ENCODE results near the gene INKA1. TPM values are rescaled to one million over a fixed set of nuclear protein-coding genes. Genes with fewer than 3 reads are reported as not detected.
"Not testable (repeated sequence)": the region's sequence is repeated elsewhere in the genome, so short reads cannot be mapped to it uniquely, and the experiment has no call there.

The INKA1 gene
- total RNA-seq, 3 donors from 2014 or later (not counting 1 experiment from before 2014, with no cell fraction given), result 0.52 to 0.83 TPM; not detected in 1

- 6% methylated on average over 9 of the region's 9 CpGs for WGBS (ENCODE audit: insufficient coverage)
- Histone ChIP-seq H3K9me3 (ENCODE audit: control insufficient read depth, insufficient read depth, low read length) (no peaks in the 10 kb centered on the region), H3K27me3 (ENCODE audit: control insufficient read depth, insufficient read depth, low read length) (no peaks in the 10 kb centered on the region), H3K4me1 (ENCODE audit: control insufficient read depth, insufficient read depth, low read length) (peaks cover 29% of the 10 kb centered on the region), H3K27ac (ENCODE audit: low read length) (peak within 1 kb of the TSS; percentile 77), H3K4me3 (ENCODE audit: low read length) (peak within 1 kb of the TSS; percentile 44), H3K36me3 (ENCODE audit: control insufficient read depth, insufficient read depth, low read length) (peaks cover 33% of the 10 kb centered on the region)
- Mint-ChIP-seq H3K27ac (peak within 1 kb of the TSS; percentile 91 to 93), H3K9me3 (no peaks in the 10 kb centered on the region), H3K4me3 (peak within 1 kb of the TSS; percentile 91), H3K4me1 (peaks cover 28 to 29% of the 10 kb centered on the region in 2 donors), H3K36me3 (no peaks in the 10 kb centered on the region), H3K27me3 (ENCODE audit: low read depth in 2 of 2) (no peaks in the 10 kb centered on the region)
- TF ChIP-seq, protein P1, sequence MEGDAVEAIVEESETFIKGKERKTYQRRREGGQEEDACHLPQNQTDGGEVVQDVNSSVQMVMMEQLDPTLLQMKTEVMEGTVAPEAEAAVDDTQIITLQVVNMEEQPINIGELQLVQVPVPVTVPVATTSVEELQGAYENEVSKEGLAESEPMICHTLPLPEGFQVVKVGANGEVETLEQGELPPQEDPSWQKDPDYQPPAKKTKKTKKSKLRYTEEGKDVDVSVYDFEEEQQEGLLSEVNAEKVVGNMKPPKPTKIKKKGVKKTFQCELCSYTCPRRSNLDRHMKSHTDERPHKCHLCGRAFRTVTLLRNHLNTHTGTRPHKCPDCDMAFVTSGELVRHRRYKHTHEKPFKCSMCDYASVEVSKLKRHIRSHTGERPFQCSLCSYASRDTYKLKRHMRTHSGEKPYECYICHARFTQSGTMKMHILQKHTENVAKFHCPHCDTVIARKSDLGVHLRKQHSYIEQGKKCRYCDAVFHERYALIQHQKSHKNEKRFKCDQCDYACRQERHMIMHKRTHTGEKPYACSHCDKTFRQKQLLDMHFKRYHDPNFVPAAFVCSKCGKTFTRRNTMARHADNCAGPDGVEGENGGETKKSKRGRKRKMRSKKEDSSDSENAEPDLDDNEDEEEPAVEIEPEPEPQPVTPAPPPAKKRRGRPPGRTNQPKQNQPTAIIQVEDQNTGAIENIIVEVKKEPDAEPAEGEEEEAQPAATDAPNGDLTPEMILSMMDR (IDR thresholded peaks at IDR 0.05), result no peak
- intact Hi-C loops (cut with micrococcal nuclease), result loop anchor here (1.0 kb wide), 1 partner anchor 10 kb away; the partner anchor contains the start of gene INKA1
- ATAC-seq (peak; percentile 87 to 96 (median 95)), DNase-seq (peak; percentile 29 to 71)
Measured at GRCh38 chr3:49813497-49814174, 10.6 kb downstream of the INKA1 start, which contains the start of gene UBA7. Gene UBA7 (minus strand): TSS chr3:49813953. CDS start chr3:49813787, 166 bp downstream.

GRCh38 chr3:49823131-49823530 lies 20.1 kb downstream of the INKA1 start:
- intact Hi-C loops (cut with micrococcal nuclease); ATAC-seq; H3K36me3 Mint-ChIP-seq; H3K36me3 ChIP-seq (ENCODE audit: control insufficient read depth, insufficient read depth, low read length); H3K27me3 Mint-ChIP-seq (ENCODE audit: low read depth in 2 of 2); H3K4me3 Mint-ChIP-seq; H3K9me3 Mint-ChIP-seq; DNase-seq; H3K27ac ChIP-seq (ENCODE audit: low read length); H3K27ac Mint-ChIP-seq; H3K4me1 ChIP-seq (ENCODE audit: control insufficient read depth, insufficient read depth, low read length); H3K9me3 ChIP-seq (ENCODE audit: control insufficient read depth, insufficient read depth, low read length); H3K4me3 ChIP-seq (ENCODE audit: low read length); H3K27me3 ChIP-seq (ENCODE audit: control insufficient read depth, insufficient read depth, low read length); H3K4me1 Mint-ChIP-seq: not testable (repeated sequence)
- WGBS (ENCODE audit: insufficient coverage), result 100% methylated on average over 2 of the region's 3 CpGs

GRCh38 chr3:49826016-49826415 lies 23.0 kb downstream of the INKA1 start:
- Mint-ChIP-seq H3K27me3 (ENCODE audit: low read depth in 2 of 2) (no peaks in the 10 kb centered on the region), H3K27ac (no peak overlapping the region), H3K36me3 (no peaks in the 10 kb centered on the region), H3K4me3 (no peak overlapping the region), H3K4me1 (no peaks in the 10 kb centered on the region), H3K9me3 (no peaks in the 10 kb centered on the region)
- no peak overlapping the region for H3K4me3 ChIP-seq (ENCODE audit: low read length)
- H3K27me3 ChIP-seq (ENCODE audit: control insufficient read depth, insufficient read depth, low read length), result no peaks in the 10 kb centered on the region
- intact Hi-C loops (cut with micrococcal nuclease), result no loop called here
- H3K9me3 ChIP-seq (ENCODE audit: control insufficient read depth, insufficient read depth, low read length), result no peaks in the 10 kb centered on the region
- no peaks in the 10 kb centered on the region for H3K36me3 ChIP-seq (ENCODE audit: control insufficient read depth, insufficient read depth, low read length)
- over 99% methylated on average over 6 of the region's 6 CpGs for WGBS (ENCODE audit: insufficient coverage)
- TF ChIP-seq, protein P1 (IDR thresholded peaks at IDR 0.05), result no peak
- no peak for DNase-seq
- H3K4me1 ChIP-seq (ENCODE audit: control insufficient read depth, insufficient read depth, low read length), result no peaks in the 10 kb centered on the region
- no peak overlapping the region for H3K27ac ChIP-seq (ENCODE audit: low read length)
- no peak for ATAC-seq

DNA sequence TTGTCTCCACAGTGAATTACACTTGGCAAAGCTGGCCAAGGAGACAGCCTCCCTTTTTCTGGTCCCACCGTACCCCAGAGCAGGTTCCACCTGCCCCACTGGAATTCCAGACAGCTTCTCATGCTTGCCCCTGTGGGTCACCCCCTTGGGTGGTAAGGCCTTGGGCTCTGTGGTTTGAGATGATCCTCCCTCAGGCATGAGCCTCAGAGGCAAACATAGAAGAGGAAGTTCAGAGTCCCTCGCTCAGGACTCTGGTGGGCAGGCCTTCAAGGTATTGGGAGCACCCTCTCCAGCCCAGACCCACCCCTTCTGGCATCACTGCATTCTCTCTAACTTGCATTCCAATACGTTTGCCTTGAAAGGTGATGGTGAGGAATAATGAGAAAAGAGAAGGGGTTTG lies 28.3 kb downstream of the INKA1 start:
- Mint-ChIP-seq H3K9me3 (no peaks in the 10 kb centered on the region), H3K4me1 (no peaks in the 10 kb centered on the region), H3K27ac (no peak overlapping the region), H3K4me3 (no peak overlapping the region), H3K36me3 (no peaks in the 10 kb centered on the region), H3K27me3 (ENCODE audit: low read depth in 2 of 2) (no peaks in the 10 kb centered on the region)
- Histone ChIP-seq H3K9me3 (ENCODE audit: control insufficient read depth, insufficient read depth, low read length) (no peaks in the 10 kb centered on the region), H3K4me1 (ENCODE audit: control insufficient read depth, insufficient read depth, low read length) (no peaks in the 10 kb centered on the region), H3K27ac (ENCODE audit: low read length) (no peak overlapping the region), H3K27me3 (ENCODE audit: control insufficient read depth, insufficient read depth, low read length) (no peaks in the 10 kb centered on the region), H3K4me3 (ENCODE audit: low read length) (no peak overlapping the region), H3K36me3 (ENCODE audit: control insufficient read depth, insufficient read depth, low read length) (no peaks in the 10 kb centered on the region)
- ATAC-seq (no peak), DNase-seq (no peak)
- TF ChIP-seq, protein P1 (IDR thresholded peaks at IDR 0.05), result no peak
- intact Hi-C loops (cut with micrococcal nuclease), result no loop called here
- 65% methylated on average over 3 of the region's 3 CpGs for WGBS (ENCODE audit: insufficient coverage)
